Erythroblast (primary cell): ENCODE data around the gene NEURL2.
"Not testable (repeated sequence)": the region's sequence is repeated elsewhere in the genome, so short reads cannot be mapped to it uniquely, and the experiment has no call there.

ENCODE experiments used
- DNase-seq, 2 experiments: peaks; one replicate each; lab custom pipeline; 2025; lab: John Stamatoyannopoulos, UW
- GATA1 ChIP-seq: IDR thresholded peaks from 2 replicates; pipeline ENCODE4 v1.6.1; 2011; ENCODE audit warnings: low read depth, mild to moderate bottlenecking, control low read depth, low read length, moderate library complexity
- POLR2A ChIP-seq: IDR thresholded peaks from 2 replicates; pipeline ENCODE4 v1.6.1; 2011; ENCODE audit warnings: mild to moderate bottlenecking, low read length

The NEURL2 gene

GRCh38 chr20:45910670-45911485, 19.9 kb upstream of the NEURL2 start:
- peak; percentile 100 for DNase-seq
- no peak for TF ChIP-seq GATA1
- peak; percentile 64 for TF ChIP-seq POLR2A

- peak in 1 of 2 experiments; percentile 30 for DNase-seq
- TF ChIP-seq POLR2A (no peak), GATA1 (no peak)
These were observed 19.0 kb upstream of the NEURL2 start for GRCh38 chr20:45909817-45910669.

- no peak for DNase-seq
- TF ChIP-seq POLR2A = no peak
These were observed 18.4 kb upstream of the NEURL2 start for GRCh38 chr20:45909336-45909808.

- no peak for DNase-seq
- no peak for TF ChIP-seq POLR2A
- TF ChIP-seq GATA1 = no peak
These were observed 17.1 kb upstream of the NEURL2 start for GRCh38 chr20:45908084-45908483.

GRCh38 chr20:45907219-45907948, 16.4 kb upstream of the NEURL2 start:
- no peak for DNase-seq
- TF ChIP-seq POLR2A (no peak), GATA1 (no peak)

GRCh38 chr20:45905505-45906079, 14.6 kb upstream of the NEURL2 start:
- DNase-seq = peak in 1 of 2 experiments; percentile 20
- no peak for TF ChIP-seq POLR2A
- no peak for TF ChIP-seq GATA1

GRCh38 chr20:45904583-45905504, 13.8 kb upstream of the NEURL2 start:
- TF ChIP-seq GATA1 = no peak
- TF ChIP-seq POLR2A = no peak
- no peak for DNase-seq

- no peak for TF ChIP-seq GATA1
- no peak for TF ChIP-seq POLR2A
- no peak for DNase-seq
These were observed 11.2 kb upstream of the NEURL2 start for GRCh38 chr20:45902199-45902701.

GRCh38 chr20:45901332-45901731, 10.3 kb upstream of the NEURL2 start:
- not testable (repeated sequence) for DNase-seq

- TF ChIP-seq POLR2A = no peak
- TF ChIP-seq GATA1 = no peak
- no peak for DNase-seq
These were observed 8.2 kb upstream of the NEURL2 start for GRCh38 chr20:45899046-45899835.

GRCh38 chr20:45898285-45898684, 7.3 kb upstream of the NEURL2 start:
- TF ChIP-seq GATA1 (no peak), POLR2A (no peak)
- DNase-seq = no peak

GRCh38 chr20:45897692-45898091, 6.7 kb upstream of the NEURL2 start:
- DNase-seq = no peak
- TF ChIP-seq GATA1 = no peak
